K562 (cell line): ENCODE measurements around the gene SFTPA2. TPM values are rescaled to one million over a fixed set of nuclear protein-coding genes. Genes with fewer than 3 reads are reported as not detected.
"Not testable (repeated sequence)": the region's sequence is repeated elsewhere in the genome, so short reads cannot be mapped to it uniquely, and the experiment has no call there.

Experiments
- ATAC-seq: fragments of 200-7000 bp; cut with Tn5 transposase; 3 replicates; pipeline ENCODE4 v1.9.1; 2020; ENCODE audit warnings: moderate library complexity
- BruUV-seq: library from RNA; stranded (reverse); fragments of 400-500 nt; replicated peaks from 2 replicates; lab custom pipeline; 2021; lab: Mats Ljungman, UMichigan
- CTCF ChIA-PET: fragments of 300-600 bp; formaldehyde crosslinking; extraction: SDS; loops from one replicate; lab custom pipeline; 2021; ENCODE audit warnings: low intra/inter-chr PET ratio; lab: Yijun Ruan, JAX
- POLR2A ChIA-PET: fragments of 300-600, 350-650 bp; sonication (Branson Sonifier 250); formaldehyde crosslinking; extraction: SDS; loops from one replicate; lab custom pipeline; 2021; ENCODE audit warnings: antibody characterized with exemption, inconsistent platforms; lab: Yijun Ruan, JAX
- DNase-seq, 4 experiments: peaks; one replicate each; pipeline versions ENCODE4 v3.0.0 to v3.0.0-alpha.2; 2011 to 2018; ENCODE audit warnings: low spot score in 3 of 4, mixed read lengths in 3 of 4; ENCODE audit errors: extremely low read depth in 1 of 4
- FAIRE-seq: peaks from 2 replicates; lab custom pipeline; 2011; peaks lifted over from hg19 to GRCh38; lab: Jason Lieb, UNC
- H2AFZ ChIP-seq: 2 replicates; pipeline ENCODE4 v1.6.0; 2011; ENCODE audit warnings: low read depth, low read length, control low read depth, inconsistent platforms
- H3K27ac ChIP-seq: fragments of 200-600 bp; 3 replicates; pipeline ENCODE4 v1.8.0; 2011; ENCODE audit warnings: low read depth, mild to moderate bottlenecking, control low read depth, inconsistent platforms, low read length, moderate library complexity, mixed read lengths; ENCODE audit errors: extremely low read depth
- H3K27me3 ChIP-seq, 2 experiments: fragments of 300-600 bp in 1 of 2; 2 replicates in 1 of 2; 3 replicates in 1 of 2; pipeline versions ENCODE4 v1.6.0 to v1.8.0; 2011; ENCODE audit warnings: inconsistent platforms in 2 of 2, low read length in 2 of 2, mild to moderate bottlenecking in 1 of 2, mixed read lengths in 1 of 2, moderate library complexity in 1 of 2; ENCODE audit not compliant: control insufficient read depth in 2 of 2, insufficient read depth in 2 of 2
- H3K36me3 ChIP-seq: fragments of 300-600 bp; 3 replicates; pipeline ENCODE4 v1.8.0; 2011; ENCODE audit warnings: mild to moderate bottlenecking, low read length, inconsistent platforms; ENCODE audit not compliant: control insufficient read depth, insufficient read depth
- H3K4me1 ChIP-seq, 2 experiments: fragments of 200-600 bp in 1 of 2; replicated peaks in 1 of 2; 2 replicates in 1 of 2; 3 replicates in 1 of 2; pipeline versions ENCODE4 v1.5.1 to v1.8.0; 2011; ENCODE audit warnings: inconsistent platforms in 2 of 2, low read length in 2 of 2, mild to moderate bottlenecking in 1 of 2, mixed read lengths in 1 of 2, moderate library complexity in 1 of 2; ENCODE audit not compliant: control insufficient read depth in 2 of 2, insufficient read depth in 2 of 2
- H3K4me2 ChIP-seq: 2 replicates; pipeline ENCODE4 v1.6.1; 2011; ENCODE audit warnings: low read length, control low read depth, inconsistent platforms, mixed read lengths; ENCODE audit not compliant: insufficient read depth
- H3K4me3 ChIP-seq: fragments of 200-600 bp; sonication (generic), shearing (Covaris generic); 2 replicates; pipeline ENCODE4 v1.5.1; 2016; ENCODE audit warnings: control low read depth, inconsistent platforms
- H3K79me2 ChIP-seq: fragments of 200-600 bp; 3 replicates; pipeline ENCODE4 v1.8.0; 2011; ENCODE audit warnings: low read length, inconsistent platforms; ENCODE audit not compliant: control insufficient read depth, insufficient read depth
- H3K9ac ChIP-seq, 2 experiments: 2 replicates each; pipeline versions ENCODE4 v1.6.0 to v1.6.1; 2011; ENCODE audit warnings: low read depth in 2 of 2, low read length in 2 of 2, control low read depth in 1 of 2, inconsistent platforms in 1 of 2, mild to moderate bottlenecking in 1 of 2, mixed read lengths in 1 of 2; ENCODE audit not compliant: insufficient read depth in 1 of 2
- H3K9me1 ChIP-seq: one replicate; pipeline ENCODE4 v1.6.0; 2011; ENCODE audit warnings: inconsistent platforms, mild to moderate bottlenecking, low read length, moderate library complexity; ENCODE audit not compliant: control insufficient read depth, insufficient read depth
- H3K9me3 ChIP-seq: replicated peaks from 2 replicates; pipeline ENCODE4 v1.5.1; 2011; ENCODE audit warnings: low read depth, low read length, inconsistent platforms; ENCODE audit not compliant: control insufficient read depth, insufficient read depth
- H4K20me1 ChIP-seq: replicated peaks from 2 replicates; pipeline ENCODE4 v1.6.1; 2011; ENCODE audit warnings: low read length, inconsistent platforms, mixed read lengths; ENCODE audit not compliant: control insufficient read depth, insufficient read depth
- ATF7 ChIP-seq: fragments of 450-650 bp; IDR thresholded peaks from 2 replicates; pipeline ENCODE4 v1.7.1; 2014; ENCODE audit warnings: mild to moderate bottlenecking, moderate library complexity
- WGBS: fragments of 100-300 bp; shearing (Covaris generic); methylation state at CpG from one replicate; pipeline ENCODE4 v1.1.6; 2016; ENCODE audit warnings: low coverage, mixed read lengths; ENCODE audit not compliant: insufficient coverage; ENCODE audit errors: missing lambda C conversion rate; 5-methylcytosine and 5-hydroxymethylcytosine counted together
- in situ Hi-C: fragments of 300-500 bp; cut with MboI; formaldehyde crosslinking; loops from 4 replicates; pipeline ENCODE4 v1.15.0; 2018; ENCODE audit warnings: inconsistent platforms, mixed read lengths
- intact Hi-C: fragments of 100-400 bp; cut with micrococcal nuclease; formaldehyde crosslinking; loops from 2 replicates; pipeline ENCODE4 v1.14.2; 2022
- polyA plus RNA-seq, 8 experiments: library from polyadenylated mRNA; depleted of rRNA in 4 of 8; stranded (reverse) in 5 of 8; unstranded in 3 of 8; fragments of >200 nt; fragmentation: Nextera tagmentation in 2 of 8; fragmentation: Illumina TruSeq in 1 of 8; extraction: Ambion mirVana in 2 of 8; extraction: Trizol in 1 of 8; gene quantifications; 2 replicates each; pipeline versions ENCODE4 v1.2.1 to v1.2.3, GENCODE V29; 2011 to 2014; ENCODE audit warnings: inconsistent platforms in 1 of 8, missing spikeins in 1 of 8
- total RNA-seq, 7 experiments: library from RNA; depleted of rRNA in 6 of 7; stranded (reverse); fragments of >200 nt in 6 of 7; fragmentation: Illumina TruSeq in 2 of 7; extraction: Trizol in 2 of 7; gene quantifications; 2 replicates each; pipeline versions ENCODE4 v1.2.1 to v1.2.3, GENCODE V29; 2011 to 2021; ENCODE audit warnings: low replicate concordance in 1 of 7
- TF ChIP-seq, protein P1 (sequence below), 2 experiments: fragments of 450-650 bp in 1 of 2; sonication (generic) in 1 of 2; formaldehyde crosslinking in 1 of 2; IDR thresholded peaks in 1 of 2; conservative IDR thresholded peaks in 1 of 2; 2 replicates each; pipeline versions ENCODE4 v1.6.1 to v1.8.1; 2016 to 2023; ENCODE audit warnings: mild to moderate bottlenecking in 2 of 2, moderate library complexity in 2 of 2, inconsistent platforms in 1 of 2, missing genetic modification reagents in 1 of 2

The SFTPA2 gene
- total and polyA plus RNA-seq, 9 of the 15 experiments (the other 6 are each of a cell fraction or from before 2014, with no cell fraction given), result 4.1 TPM; not detected in 8

DNA sequence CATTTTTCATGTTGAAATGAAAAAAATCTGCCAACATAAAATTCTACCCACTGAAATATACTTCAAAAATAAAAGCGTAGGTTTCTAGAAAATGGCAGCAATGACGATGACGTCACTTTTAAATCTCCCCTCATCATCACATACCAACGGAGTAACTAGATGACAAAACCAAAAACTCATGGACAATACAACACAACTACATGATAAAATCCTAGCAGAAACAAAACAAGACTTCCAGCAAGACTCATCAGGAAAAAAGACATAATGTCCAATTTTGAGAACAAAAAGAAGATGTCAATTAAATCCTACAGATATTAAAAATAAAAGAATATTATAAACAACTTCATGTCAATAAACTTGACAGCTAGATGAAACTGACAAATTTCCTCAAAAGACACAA lies 31.9 kb downstream of the SFTPA2 start:
- POLR2A ChIA-PET, H3K4me2 ChIP-seq, H3K4me1 ChIP-seq, H3K9me3 ChIP-seq, H4K20me1 ChIP-seq, H3K79me2 ChIP-seq, BruUV-seq, ATAC-seq, FAIRE-seq, H3K9ac ChIP-seq, H3K27ac ChIP-seq, H3K9me1 ChIP-seq, H3K36me3 ChIP-seq, intact Hi-C loops, H2AFZ ChIP-seq, in situ Hi-C loops, DNase-seq, H3K4me3 ChIP-seq, CTCF ChIA-PET: not testable (repeated sequence)
- peaks cover 0 to 11% of the 10 kb centered on the region in 2 experiments; a peak in 3 of 5 replicates for H3K27me3 ChIP-seq
- TF ChIP-seq, protein P1, sequence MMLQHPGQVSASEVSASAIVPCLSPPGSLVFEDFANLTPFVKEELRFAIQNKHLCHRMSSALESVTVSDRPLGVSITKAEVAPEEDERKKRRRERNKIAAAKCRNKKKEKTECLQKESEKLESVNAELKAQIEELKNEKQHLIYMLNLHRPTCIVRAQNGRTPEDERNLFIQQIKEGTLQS (IDR thresholded peaks at IDR 0.05), result peak; percentile 74
- TF ChIP-seq, protein P1 (CRISPR knock-in tag; conservative IDR thresholded peaks at IDR 0.05), result not testable (repeated sequence)
- peak; percentile 28; the same call in 1 of the 2 replicates for TF ChIP-seq ATF7
- 0% methylated on average over 4 of the region's 4 CpGs for WGBS

- H3K27ac ChIP-seq, DNase-seq, H3K36me3 ChIP-seq, H3K79me2 ChIP-seq, H3K4me2 ChIP-seq, H3K9ac ChIP-seq, H3K9me1 ChIP-seq, in situ Hi-C loops, H3K9me3 ChIP-seq, intact Hi-C loops, H3K4me3 ChIP-seq, H2AFZ ChIP-seq, H4K20me1 ChIP-seq, CTCF ChIA-PET, ATAC-seq, H3K4me1 ChIP-seq, POLR2A ChIA-PET, BruUV-seq: not testable (repeated sequence)
- peak; percentile 54 for FAIRE-seq
- peaks cover 0 to 11% of the 10 kb centered on the region in 2 experiments; a peak in 3 of 5 replicates for H3K27me3 ChIP-seq
- WGBS, result 3% methylated on average over 6 of the region's 8 CpGs
These were observed 35.0 kb downstream of the SFTPA2 start for GRCh38 chr10:79525049-79525710.
